ENCODE results near the gene CD79B. TPM values are rescaled to one million over a fixed set of nuclear protein-coding genes. Genes with fewer than 3 reads are reported as not detected.

Gene CD79B
- total and polyA plus RNA-seq, 2 of the 8 experiments (the other 6 are each of a cell fraction or from before 2014, with no cell fraction given) = 1.5 to 3.9 TPM

DNA sequence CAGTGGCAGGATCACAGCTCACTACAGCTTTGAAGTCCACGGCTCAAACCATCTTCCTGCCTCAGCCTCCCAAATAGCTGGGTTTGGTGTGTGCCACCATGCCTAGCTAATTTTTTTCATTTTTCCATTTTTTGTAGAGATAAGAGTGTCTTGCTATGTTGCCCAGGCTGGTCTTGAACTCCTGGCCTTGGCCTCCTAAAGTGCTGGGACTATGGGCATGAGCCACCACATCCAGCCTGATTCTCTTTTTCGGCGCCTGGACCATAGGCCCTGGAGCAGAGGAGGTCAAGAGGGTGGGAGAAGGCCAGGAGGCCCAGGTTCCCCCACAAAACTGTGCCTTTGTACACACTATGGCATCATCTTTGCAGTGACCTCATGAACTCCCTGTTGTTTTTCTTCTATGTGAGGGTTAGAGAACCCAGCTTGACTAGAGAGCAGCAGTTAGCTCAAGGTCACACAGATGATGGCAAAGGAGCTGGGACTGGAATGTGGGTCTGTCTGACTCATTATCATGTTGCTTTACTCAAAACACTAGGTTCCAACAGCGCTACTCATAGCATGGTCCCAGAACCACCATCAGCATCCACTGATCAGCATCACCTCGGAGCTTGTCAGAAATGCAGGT, 24.3 kb upstream of the CD79B start:
- POLR2A ChIA-PET (ENCODE audit: partially characterized antibody) = interaction anchor here (0.9 to 1.1 kb wide), 2 partner anchors 9 to 10 kb away, joined by 3 read pairs; no protein-coding TSS in a partner anchor
- Histone ChIP-seq H3K79me2 (ENCODE audit: control insufficient read depth in 1 of 2, insufficient read depth in 2 of 2, low read length in 2 of 2) (no peaks in the 10 kb centered on the region), H2BK120ac (replicated peaks; ENCODE audit: low read depth, low read length) (no peak overlapping the region), H2BK5ac (ENCODE audit: low read depth, low read length) (no peak overlapping the region), H3K9ac (replicated peaks in 1 of 4; ENCODE audit: extremely low read depth in 1 of 4, low read depth in 3 of 4, low read length in 3 of 4) (no peak overlapping the region), H3K4me1 (replicated peaks in 1 of 4; ENCODE audit: control insufficient read depth in 3 of 4, insufficient read depth in 4 of 4, low read length in 3 of 4) (peaks cover 0 to 10% (median 5%) of the 10 kb centered on the region in 4 experiments; a peak in 6 of 7 replicates), H3K56ac (replicated peaks; ENCODE audit: insufficient read length, low read depth, low read length) (no peak overlapping the region), H4K5ac (ENCODE audit: insufficient read length, low read depth, low read length) (no peak overlapping the region), H3K18ac (ENCODE audit: extremely low read depth, low read length) (no peak overlapping the region), H4K20me1 (replicated peaks in 1 of 2; ENCODE audit: control insufficient read depth in 1 of 2, insufficient read depth in 2 of 2, low read length in 2 of 2) (peaks cover 0 to 9% of the 10 kb centered on the region in 2 experiments), H3K4ac (replicated peaks; ENCODE audit: insufficient read length, low read depth, low read length) (no peak overlapping the region), H4K91ac (replicated peaks; ENCODE audit: insufficient read length, low read length) (no peak overlapping the region), H2BK12ac (ENCODE audit: low read depth, low read length) (no peak overlapping the region), H3K79me1 (ENCODE audit: low read depth, low read length) (0 out of 2 replicates have a peak, but pooled peaks cover 2% of the 10 kb centered on the region), H2BK15ac (ENCODE audit: low read length) (no peak overlapping the region), H4K8ac (ENCODE audit: extremely low read depth, insufficient read depth, low read length) (no peak overlapping the region), H3K36me3 (ENCODE audit: control insufficient read depth in 2 of 4, insufficient read depth in 4 of 4, low read length in 3 of 4) (peaks cover 0 to 3% (median 0%) of the 10 kb centered on the region in 4 experiments; a peak in 1 of 8 replicates), H3K23ac (ENCODE audit: insufficient read length) (no peak overlapping the region), H3K27ac (ENCODE audit: low read depth, low read length) (no peak overlapping the region), H2AK5ac (ENCODE audit: low read depth, low read length) (no peak overlapping the region), H3K4me2 (ENCODE audit: insufficient read depth in 1 of 2, low read depth in 2 of 2, low read length in 2 of 2) (no peak overlapping the region), H2AFZ (ENCODE audit: low read length) (no peak overlapping the region), H3K9me3 (ENCODE audit: insufficient read depth in 2 of 2, low read depth in 1 of 2, low read length in 1 of 2) (no peaks in the 10 kb centered on the region), H3K27me3 (replicated peaks in 1 of 4; ENCODE audit: control insufficient read depth in 3 of 4, extremely low read depth in 1 of 4, insufficient read depth in 3 of 4, low read length in 3 of 4) (no peaks in the 10 kb centered on the region), H3K14ac (ENCODE audit: insufficient read length) (no peak overlapping the region), H3K4me3 (ENCODE audit: extremely low read depth in 1 of 4, insufficient read depth in 2 of 4, low read depth in 3 of 4, low read length in 4 of 4) (no peak overlapping the region), H2BK20ac (ENCODE audit: low read length) (no peak overlapping the region), H3K23me2 (ENCODE audit: low read depth, low read length) (peaks cover 8% of the 10 kb centered on the region)
- CTCF ChIA-PET (ENCODE audit: partially characterized antibody) = interaction anchor here (0.6 to 14.4 kb wide), 11 partner anchors 10 to 124 kb away, joined by 3 to 270 read pairs (median 4); partner anchors contain the start of genes CSHL1, GH1, GH2 and ICAM2
- no peak for DNase-seq (ENCODE audit: low read depth in 1 of 2, low spot score in 2 of 2)
- 82% methylated on average over 5 of the region's 5 CpGs; no CpG with 5 or more reads in 1 of the 2 experiments for WGBS, 2 experiments (ENCODE audit: extremely low coverage in 1 of 2, insufficient coverage in 1 of 2, insufficient read length in 1 of 2, insufficient replicate concordance in 2 of 2, low coverage in 1 of 2, low lambda C conversion rate in 2 of 2, missing lambda C conversion rate in 1 of 2)
- no peak for FAIRE-seq
- no peak for TF ChIP-seq ASH2L (IDR thresholded peaks at IDR 0.05; ENCODE audit: low read length)
- no peak for TF ChIP-seq KDM4A (IDR thresholded peaks at IDR 0.05; ENCODE audit: low read depth, low read length, severe bottlenecking)
- TF ChIP-seq TBP (IDR thresholded peaks at IDR 0.05; ENCODE audit: low read depth, low read length) = no peak
